Measurements from ENCODE around the gene TNIP1. TPM values are rescaled to one million over a fixed set of nuclear protein-coding genes. Genes with fewer than 3 reads are reported as not detected.
A peak's percentile ranks its signal among the peaks of the same experiment; 100 is the strongest.

The TNIP1 gene
- polyA plus RNA-seq, 1 of the 3 experiments (the other 2 are of a cell fraction): 46.2 TPM

- TF ChIP-seq RFX5 (IDR thresholded peaks at IDR 0.05; ENCODE audit: low read length): no peak
Observed at GRCh38 chr5:151039665-151040064, 41.2 kb downstream of the TNIP1 start (continued).

- Histone ChIP-seq H3K4me1 (ENCODE audit: control insufficient read depth in 1 of 2, insufficient read depth in 2 of 2, low read depth in 1 of 2, low read length in 1 of 2) (peaks cover 0 to 26% of the 10 kb centered on the region in 2 experiments; a peak in 2 of 4 replicates), H3K9ac (no peak overlapping the region), H3K79me2 (ENCODE audit: insufficient read depth) (no peaks in the 10 kb centered on the region), H4K20me1 (ENCODE audit: insufficient read depth) (no peaks in the 10 kb centered on the region), H2AFZ (ENCODE audit: low read depth) (no peak overlapping the region), H3F3A (replicated peaks; ENCODE audit: insufficient read depth) (peaks cover 18% of the 10 kb centered on the region), H3K36me3 (replicated peaks in 1 of 2; ENCODE audit: control insufficient read depth in 1 of 2, insufficient read depth in 2 of 2, low read length in 1 of 2) (peaks cover 28 to 57% of the 10 kb centered on the region in 2 experiments), H3K4me2 (peak overlapping the region; percentile 60), H3K9me2 (no peaks in the 10 kb centered on the region), H3K27me3 (ENCODE audit: insufficient read depth) (no peaks in the 10 kb centered on the region), H3K4me3 (ENCODE audit: low read depth in 2 of 2, low read length in 1 of 2) (no peak overlapping the region), H3K9me3 (no peaks in the 10 kb centered on the region), H3K27ac (ENCODE audit: low read depth in 2 of 2, low read length in 1 of 2) (peak overlapping the region in 1 of 2 experiments; percentile 69; a peak in 2 of 4 replicates)
- DNase-seq: no peak
- 75% methylated on average over 6 of the region's 7 CpGs for WGBS (ENCODE audit: low lambda C conversion rate)
- ChIA-PET CTCF (interaction anchor here (1.7 to 9.6 kb wide), 3 partner anchors 11 to 87 kb away, joined by 6 to 93 read pairs (median 12); no protein-coding TSS in a partner anchor), POLR2A (interaction anchor here (0.6 kb wide), 1 partner anchor 79 kb away, joined by 3 read pairs; no protein-coding TSS in a partner anchor)
- TF ChIP-seq POLR2AphosphoS5 (IDR thresholded peaks at IDR 0.05; ENCODE audit: low read depth, low read length) (no peak), JUND (IDR thresholded peaks at IDR 0.05) (no peak), FOSL2 (IDR thresholded peaks at IDR 0.05; ENCODE audit: borderline replicate concordance, low read depth) (peak; percentile 9; the same call in 1 of the 2 replicates), CTCF (IDR thresholded peaks at IDR 0.05) (no peak), REST (IDR thresholded peaks at IDR 0.05; ENCODE audit: low read depth, low read length) (no peak), TEAD4 (IDR thresholded peaks at IDR 0.05; ENCODE audit: borderline replicate concordance, insufficient read depth) (no peak), MEF2A (IDR thresholded peaks at IDR 0.05; ENCODE audit: borderline replicate concordance, low read depth) (no peak)
Observed at GRCh38 chr5:151038801-151039238, 42.0 kb downstream of the TNIP1 start.

GRCh38 chr5:151038412-151038745, 42.5 kb downstream of the TNIP1 start:
- peak overlapping the region in 1 of 2 experiments; percentile 69; a peak in 2 of 4 replicates for H3K27ac ChIP-seq (ENCODE audit: low read depth in 2 of 2, low read length in 1 of 2)
- H4K20me1 ChIP-seq (ENCODE audit: insufficient read depth): no peaks in the 10 kb centered on the region
- POLR2A ChIA-PET: interaction anchor here (0.6 kb wide), 1 partner anchor 80 kb away, joined by 3 read pairs; no protein-coding TSS in a partner anchor
- H3K4me1 ChIP-seq (ENCODE audit: control insufficient read depth in 1 of 2, insufficient read depth in 2 of 2, low read depth in 1 of 2, low read length in 1 of 2): peaks cover 0 to 26% of the 10 kb centered on the region in 2 experiments; a peak in 2 of 4 replicates
- H3K9me2 ChIP-seq: no peaks in the 10 kb centered on the region
- peaks cover 18% of the 10 kb centered on the region for H3F3A ChIP-seq (replicated peaks; ENCODE audit: insufficient read depth)
- H3K79me2 ChIP-seq (ENCODE audit: insufficient read depth): no peaks in the 10 kb centered on the region
- DNase-seq: no peak
- peaks cover 28 to 57% of the 10 kb centered on the region in 2 experiments for H3K36me3 ChIP-seq (replicated peaks in 1 of 2; ENCODE audit: control insufficient read depth in 1 of 2, insufficient read depth in 2 of 2, low read length in 1 of 2)
- peak overlapping the region; percentile 60 for H3K4me2 ChIP-seq
- WGBS (ENCODE audit: low lambda C conversion rate): 88% methylated on average over 7 of the region's 8 CpGs
- H3K9me3 ChIP-seq: no peaks in the 10 kb centered on the region
- no peaks in the 10 kb centered on the region for H3K27me3 ChIP-seq (ENCODE audit: insufficient read depth)
- no peak overlapping the region for H3K4me3 ChIP-seq (ENCODE audit: low read depth in 2 of 2, low read length in 1 of 2)
- CTCF ChIA-PET: interaction anchor here (1.7 to 9.6 kb wide), 3 partner anchors 11 to 88 kb away, joined by 6 to 93 read pairs (median 12); no protein-coding TSS in a partner anchor
- no peak overlapping the region for H2AFZ ChIP-seq (ENCODE audit: low read depth)
- no peak overlapping the region for H3K9ac ChIP-seq
- TF ChIP-seq REST (IDR thresholded peaks at IDR 0.05; ENCODE audit: low read depth, low read length) (no peak), RXRA (IDR thresholded peaks at IDR 0.05; ENCODE audit: borderline replicate concordance, low read depth) (no peak), MEF2A (IDR thresholded peaks at IDR 0.05; ENCODE audit: borderline replicate concordance, low read depth) (no peak), GABPA (IDR thresholded peaks at IDR 0.05; ENCODE audit: low read depth) (no peak), YY1 (IDR thresholded peaks at IDR 0.05; ENCODE audit: low read depth) (no peak), EP300 (IDR thresholded peaks at IDR 0.05; ENCODE audit: borderline replicate concordance in 1 of 2, low read depth in 1 of 2, low read length in 1 of 2) (no peak), RCOR1 (IDR thresholded peaks at IDR 0.05; ENCODE audit: low read length) (no peak), IRF3 (IDR thresholded peaks at IDR 0.05; ENCODE audit: low read depth, low read length) (no peak), JUND (IDR thresholded peaks at IDR 0.05) (no peak)

Data from SK-N-SH (cell line).